Esophagus squamous epithelium (tissue), 5 donors: Measurements from ENCODE around the gene CYB561. TPM values are rescaled to one million over a fixed set of nuclear protein-coding genes. Genes with fewer than 3 reads are reported as not detected.

ENCODE experiments used
- DNase-seq: peaks from one replicate; lab custom pipeline; 2025; lab: John Stamatoyannopoulos, UW
- H3K27ac ChIP-seq, 4 donors: fragments of 200-600 bp; sonication (generic); one replicate each; pipeline ENCODE4 v1.5.1; 2016 to 2019; ENCODE audit warnings: mild to moderate bottlenecking in 1 of 4
- H3K27me3 ChIP-seq, 4 donors: fragments of 200-600 bp; sonication (generic); 1 replicate in 3 of 4; 2 replicates in 1 of 4; pipeline versions ENCODE4 v1.5.1 to v1.6.0; 2017 to 2021; ENCODE audit warnings: antibody characterized with exemption in 1 of 4
- H3K36me3 ChIP-seq, 3 donors: fragments of 200-600 bp; sonication (generic); one replicate each; pipeline ENCODE4 v1.5.1; 2016 to 2019
- H3K4me1 ChIP-seq, 3 donors: fragments of 200-600 bp; sonication (generic); one replicate each; pipeline ENCODE4 v1.5.1; 2017 to 2019
- H3K4me3 ChIP-seq, 4 donors: fragments of 200-600 bp; sonication (generic); 1 replicate in 3 of 4; 2 replicates in 1 of 4; pipeline ENCODE4 v1.5.1; 2016 to 2019; ENCODE audit warnings: mild to moderate bottlenecking in 2 of 4, moderate library complexity in 1 of 4
- H3K9me3 ChIP-seq, 3 donors: fragments of 200-600 bp; sonication (generic); one replicate each; pipeline ENCODE4 v1.5.1; 2016 to 2019
- POLR2A ChIP-seq, 4 donors: fragments of 450-650 bp; IDR thresholded peaks; one replicate each; pipeline ENCODE4 v1.6.1; 2017; ENCODE audit warnings: antibody characterized with exemption in 4 of 4, mild to moderate bottlenecking in 4 of 4, moderate library complexity in 3 of 4
- WGBS, 2 donors: methylation state at CpG; one replicate each; pipeline ENCODE4 v1.1.5; 2018; 5-methylcytosine and 5-hydroxymethylcytosine counted together
- intact Hi-C: fragments of 100-400 bp; cut with DNase I; formaldehyde crosslinking; loops from one replicate; pipeline ENCODE4 v1.15.0; 2022
- total RNA-seq, 4 donors: library from RNA; depleted of rRNA; stranded (reverse); fragments of >200 nt; gene quantifications; one replicate each; pipeline ENCODE4 v1.1.0, GENCODE V29; 2016
- TF ChIP-seq, protein P1 (sequence below), 6 experiments: fragments of 450-650 bp in 4 of 6; fragments of 200-600 bp in 2 of 6; sonication (generic) in 2 of 6; IDR thresholded peaks; one replicate each; pipeline ENCODE4 v1.5.1; 2016 to 2019; ENCODE audit warnings: antibody characterized with exemption in 6 of 6, mild to moderate bottlenecking in 4 of 6, moderate library complexity in 4 of 6
- donor health status: DM: yes; HTN: yes; CAD: no.

The CYB561 gene
- total RNA-seq, 4 donors from 2014 or later = 32.4 to 95.6 (median 42.4) TPM

DNA sequence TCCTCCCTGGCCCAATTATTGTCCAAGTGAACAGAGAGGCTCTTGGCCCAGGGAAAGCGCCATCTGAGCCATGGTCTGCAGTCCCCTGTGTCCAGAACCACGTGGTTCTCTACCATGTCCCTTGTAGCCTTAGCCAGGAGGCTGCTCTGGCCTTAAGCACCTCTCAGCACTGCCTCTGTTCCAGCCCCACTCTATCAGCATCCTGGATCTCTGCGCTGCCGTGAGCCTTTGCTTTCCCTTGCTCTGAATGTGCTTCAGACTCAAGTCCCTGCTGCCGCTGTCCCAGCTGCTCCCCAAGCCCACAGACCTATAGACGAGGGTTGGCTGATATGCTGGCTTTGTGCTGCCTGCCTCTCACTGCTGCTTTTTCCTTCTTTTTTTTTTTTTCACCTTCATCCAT lies 33.9 kb downstream of the CYB561 start:
- Histone ChIP-seq H3K27me3 (no peaks in the 10 kb centered on the region), H3K27ac (no peak overlapping the region), H3K36me3 (peaks cover 0 to 86% (median 11%) of the 10 kb centered on the region in 3 donors), H3K4me1 (no peaks in the 10 kb centered on the region), H3K4me3 (no peak overlapping the region), H3K9me3 (no peaks in the 10 kb centered on the region)
- no peak for DNase-seq
- TF ChIP-seq, protein P1, sequence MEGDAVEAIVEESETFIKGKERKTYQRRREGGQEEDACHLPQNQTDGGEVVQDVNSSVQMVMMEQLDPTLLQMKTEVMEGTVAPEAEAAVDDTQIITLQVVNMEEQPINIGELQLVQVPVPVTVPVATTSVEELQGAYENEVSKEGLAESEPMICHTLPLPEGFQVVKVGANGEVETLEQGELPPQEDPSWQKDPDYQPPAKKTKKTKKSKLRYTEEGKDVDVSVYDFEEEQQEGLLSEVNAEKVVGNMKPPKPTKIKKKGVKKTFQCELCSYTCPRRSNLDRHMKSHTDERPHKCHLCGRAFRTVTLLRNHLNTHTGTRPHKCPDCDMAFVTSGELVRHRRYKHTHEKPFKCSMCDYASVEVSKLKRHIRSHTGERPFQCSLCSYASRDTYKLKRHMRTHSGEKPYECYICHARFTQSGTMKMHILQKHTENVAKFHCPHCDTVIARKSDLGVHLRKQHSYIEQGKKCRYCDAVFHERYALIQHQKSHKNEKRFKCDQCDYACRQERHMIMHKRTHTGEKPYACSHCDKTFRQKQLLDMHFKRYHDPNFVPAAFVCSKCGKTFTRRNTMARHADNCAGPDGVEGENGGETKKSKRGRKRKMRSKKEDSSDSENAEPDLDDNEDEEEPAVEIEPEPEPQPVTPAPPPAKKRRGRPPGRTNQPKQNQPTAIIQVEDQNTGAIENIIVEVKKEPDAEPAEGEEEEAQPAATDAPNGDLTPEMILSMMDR (IDR thresholded peaks at IDR 0.05) = no peak
- no peak for TF ChIP-seq POLR2A (IDR thresholded peaks at IDR 0.05)
- 81 to 84% methylated on average over 6 of the region's 6 CpGs for WGBS, 2 donors
- intact Hi-C loops = no loop called here

DNA sequence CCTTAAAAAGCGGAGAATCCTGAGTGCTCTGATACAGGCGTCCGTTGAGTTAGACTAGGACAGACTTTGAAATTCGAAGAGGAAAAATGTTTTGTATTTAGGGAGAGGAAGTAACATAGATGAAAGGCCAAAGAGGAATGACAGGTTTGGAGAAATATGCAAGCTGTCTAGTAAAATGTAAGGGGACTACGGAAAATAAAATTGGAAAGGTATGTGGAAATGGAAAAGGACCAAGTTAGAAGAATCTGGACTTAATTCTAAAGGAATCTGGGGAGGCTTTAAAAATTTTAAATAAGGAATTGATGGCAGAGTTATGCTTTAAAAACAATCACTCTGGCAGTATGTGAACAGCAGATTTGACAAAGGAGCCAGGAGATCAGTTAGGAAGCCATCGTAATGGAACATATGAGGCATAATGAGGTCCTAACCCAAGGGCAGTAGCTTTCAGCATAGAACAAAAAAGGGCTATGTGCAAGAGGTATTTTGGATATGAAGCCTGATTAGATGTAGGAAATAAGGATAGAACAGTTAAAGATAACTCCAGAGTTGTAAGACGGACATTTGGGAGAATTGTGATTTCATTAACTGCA lies 38.3 kb downstream of the CYB561 start:
- Histone ChIP-seq H3K4me1 (peaks cover 0 to 5% (median 0%) of the 10 kb centered on the region in 3 donors), H3K36me3 (peaks cover 0 to 46% (median 11%) of the 10 kb centered on the region in 3 donors), H3K27ac (no peak overlapping the region), H3K27me3 (no peaks in the 10 kb centered on the region), H3K9me3 (no peaks in the 10 kb centered on the region), H3K4me3 (no peak overlapping the region)
- no peak for TF ChIP-seq POLR2A (IDR thresholded peaks at IDR 0.05)
- TF ChIP-seq, protein P1 (IDR thresholded peaks at IDR 0.05) = no peak
- 81 to 86% methylated on average over 7 of the region's 7 CpGs for WGBS, 2 donors
- DNase-seq = no peak
- intact Hi-C loops = loop anchor here (5.0 to 10.0 kb wide), 2 partner anchors 433 to 706 kb away; no protein-coding TSS in a partner anchor

DNA sequence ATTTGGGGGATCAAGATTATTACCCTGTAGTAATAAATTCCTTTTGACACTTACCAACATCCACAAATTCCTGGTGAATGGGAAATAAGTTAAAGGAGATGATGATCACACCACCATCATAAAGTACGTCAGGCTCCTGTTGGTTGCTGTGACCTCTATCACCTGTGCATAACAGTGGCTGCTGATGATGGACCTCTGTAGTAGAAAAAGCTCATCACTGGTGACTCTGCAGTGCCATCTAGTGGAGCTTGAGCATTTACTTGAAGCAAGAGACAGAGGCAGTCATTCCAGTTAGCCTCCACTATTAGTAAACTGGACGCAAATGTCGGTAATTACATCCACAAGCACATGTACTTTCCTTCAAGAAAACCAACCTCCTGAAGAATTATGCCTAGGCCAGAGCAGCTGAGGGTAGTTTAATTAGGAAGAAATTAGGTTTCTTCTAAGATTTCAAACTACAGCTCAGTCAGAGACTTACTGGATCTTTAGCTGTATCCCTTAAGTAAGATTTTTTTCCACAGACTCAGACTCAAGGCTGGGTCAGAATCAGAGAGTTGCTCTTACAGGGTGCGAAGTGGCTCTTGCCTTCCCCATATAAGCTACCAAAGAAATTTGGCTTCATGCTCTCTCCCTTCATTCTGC lies 39.3 kb downstream of the CYB561 start:
- H3K9me3 ChIP-seq = no peaks in the 10 kb centered on the region
- no peaks in the 10 kb centered on the region for H3K27me3 ChIP-seq
- H3K36me3 ChIP-seq = peaks cover 0 to 43% (median 5%) of the 10 kb centered on the region in 3 donors
- H3K27ac ChIP-seq = no peak overlapping the region
- peaks cover 0 to 5% (median 0%) of the 10 kb centered on the region in 3 donors for H3K4me1 ChIP-seq
- no peak overlapping the region for H3K4me3 ChIP-seq
- intact Hi-C loops = loop anchor here (5.0 to 10.0 kb wide), 2 partner anchors 432 to 705 kb away; no protein-coding TSS in a partner anchor
- WGBS, 2 donors = 24 to 25% methylated on average over 3 to 4 of the region's 4 CpGs
- TF ChIP-seq, protein P1 (IDR thresholded peaks at IDR 0.05) = peak; percentile 58 to 88 (median 77)
- no peak for TF ChIP-seq POLR2A (IDR thresholded peaks at IDR 0.05)
- peak; percentile 19 for DNase-seq

DNA sequence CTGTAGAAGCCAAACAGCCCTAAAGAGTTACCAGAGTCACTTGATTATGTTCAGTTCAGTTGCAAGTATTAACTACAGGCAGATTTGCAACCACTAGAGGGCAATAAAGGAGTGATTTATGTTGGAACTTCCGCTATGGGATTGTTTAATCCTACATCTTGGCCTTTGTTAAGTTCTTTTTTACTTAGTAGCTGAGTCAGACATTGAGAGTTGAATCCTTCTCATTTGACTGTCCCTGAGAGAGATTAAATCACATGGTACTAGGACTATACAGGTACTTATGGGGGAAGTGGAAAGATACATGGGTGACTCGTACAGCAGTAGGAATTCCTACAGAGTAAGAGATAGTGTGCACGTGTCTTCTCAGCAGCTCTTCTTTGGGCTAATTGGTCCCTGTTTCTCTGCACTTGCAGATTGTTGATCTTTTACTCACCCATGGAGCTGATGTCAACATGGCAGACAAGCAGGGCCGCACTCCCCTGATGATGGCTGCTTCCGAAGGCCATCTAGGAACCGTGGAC lies 40.3 kb downstream of the CYB561 start:
- Histone ChIP-seq H3K9me3 (no peaks in the 10 kb centered on the region), H3K4me1 (peaks cover 0 to 5% (median 0%) of the 10 kb centered on the region in 3 donors), H3K27me3 (no peaks in the 10 kb centered on the region), H3K27ac (peak overlapping the region in 3 of 4 donors; percentile 15 to 39 (median 33)), H3K4me3 (no peak overlapping the region), H3K36me3 (peaks cover 0 to 38% (median 0%) of the 10 kb centered on the region in 3 donors)
- TF ChIP-seq POLR2A (IDR thresholded peaks at IDR 0.05) = no peak
- TF ChIP-seq, protein P1 (IDR thresholded peaks at IDR 0.05) = peak; percentile 55 to 84 (median 64)
- 66 to 74% methylated on average over 6 of the region's 6 CpGs for WGBS, 2 donors
- intact Hi-C loops = loop anchor here (5.0 to 10.0 kb wide), 2 partner anchors 431 to 704 kb away; no protein-coding TSS in a partner anchor
- no peak for DNase-seq

DNA sequence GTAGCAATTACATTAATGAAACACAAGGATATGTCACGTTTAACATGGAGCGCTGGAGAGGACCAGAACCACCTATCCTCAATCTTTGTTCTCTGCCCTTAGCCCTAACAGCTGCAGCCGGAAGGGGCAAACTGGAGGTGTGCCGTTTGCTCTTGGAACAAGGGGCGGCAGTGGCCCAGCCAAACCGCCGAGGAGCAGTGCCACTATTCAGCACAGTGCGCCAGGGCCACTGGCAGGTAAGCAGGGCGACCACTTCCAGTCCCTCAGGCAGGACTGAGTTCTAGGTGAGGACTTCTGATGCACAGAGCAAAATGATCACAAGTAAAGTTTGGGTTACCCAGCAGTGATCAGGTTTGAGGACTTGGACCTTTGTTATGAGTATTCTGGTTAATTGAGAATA lies 41.1 kb downstream of the CYB561 start:
- Histone ChIP-seq H3K36me3 (peaks cover 0 to 37% (median 0%) of the 10 kb centered on the region in 3 donors), H3K4me1 (peaks cover 0 to 5% (median 0%) of the 10 kb centered on the region in 3 donors), H3K27ac (no peak overlapping the region), H3K4me3 (no peak overlapping the region), H3K27me3 (no peaks in the 10 kb centered on the region), H3K9me3 (no peaks in the 10 kb centered on the region)
- intact Hi-C loops = loop anchor here (5.0 to 10.0 kb wide), 2 partner anchors 430 to 703 kb away; no protein-coding TSS in a partner anchor
- 63 to 93% methylated on average over 3 to 9 of the region's 9 CpGs for WGBS, 2 donors
- TF ChIP-seq POLR2A (IDR thresholded peaks at IDR 0.05) = no peak
- TF ChIP-seq, protein P1 (IDR thresholded peaks at IDR 0.05) = no peak
- DNase-seq = no peak
